GM23338 (cell line): ENCODE results near the gene SCN3A. TPM values are rescaled to one million over a fixed set of nuclear protein-coding genes. Genes with fewer than 3 reads are reported as not detected.

Experiments
- ATAC-seq: fragments of 200-7000 bp; cut with Tn5 transposase; 3 replicates; pipeline ENCODE4 v1.9.1; 2020
- DNase-seq: peaks from one replicate; pipeline ENCODE4 v3.0.0-alpha.2; 2015; ENCODE audit warnings: low spot score
- H2AFZ ChIP-seq: fragments of 200-600 bp; sonication (generic); 2 replicates; pipeline ENCODE4 v1.8.0; 2016; ENCODE audit warnings: antibody characterized with exemption, mild to moderate bottlenecking, moderate library complexity
- H3F3A ChIP-seq: fragments of 200-600 bp; sonication (generic); replicated peaks from 2 replicates; pipeline ENCODE4 v1.8.0; 2017; ENCODE audit warnings: antibody characterized with exemption, mixed run types, low read depth
- H3K27ac ChIP-seq: fragments of 200-600 bp; sonication (generic); 2 replicates; pipeline ENCODE4 v1.6.1; 2016; ENCODE audit warnings: low read depth
- H3K27me3 ChIP-seq: fragments of 200-600 bp; sonication (generic); 2 replicates; pipeline ENCODE4 v1.8.0; 2016; ENCODE audit warnings: mild to moderate bottlenecking, mixed run types, moderate library complexity; ENCODE audit not compliant: insufficient read depth
- H3K36me3 ChIP-seq: fragments of 200-600 bp; sonication (generic); 2 replicates; pipeline ENCODE4 v1.8.0; 2016; ENCODE audit warnings: mild to moderate bottlenecking; ENCODE audit not compliant: insufficient read depth
- H3K4me1 ChIP-seq: fragments of 200-600 bp; sonication (generic); 2 replicates; pipeline ENCODE4 v1.8.0; 2016; ENCODE audit warnings: mild to moderate bottlenecking, moderate library complexity; ENCODE audit not compliant: insufficient read depth
- H3K4me2 ChIP-seq: fragments of 200-600 bp; sonication (generic); 2 replicates; pipeline ENCODE4 v1.7.1; 2017; ENCODE audit warnings: mixed run types
- H3K4me3 ChIP-seq: fragments of 200-600 bp; sonication (generic); 2 replicates; pipeline ENCODE4 v1.6.1; 2016; ENCODE audit warnings: mixed run types
- H3K79me2 ChIP-seq: fragments of 200-600 bp; sonication (generic); replicated peaks from 2 replicates; pipeline ENCODE4 v1.8.0; 2017; ENCODE audit warnings: mild to moderate bottlenecking; ENCODE audit not compliant: insufficient read depth
- H3K9me2 ChIP-seq: fragments of 200-600 bp; sonication (generic); 2 replicates; pipeline ENCODE4 v1.8.0; 2017; ENCODE audit not compliant: insufficient read depth
- H4K20me1 ChIP-seq: fragments of 200-600 bp; sonication (generic); replicated peaks from 2 replicates; pipeline ENCODE4 v1.8.0; 2017; ENCODE audit warnings: mild to moderate bottlenecking; ENCODE audit not compliant: insufficient read depth
- H3K27ac Mint-ChIP-seq: 2 replicates; pipeline ENCODE4 v1.8.0; 2020; ENCODE audit warnings: inconsistent platforms, mild to moderate bottlenecking, moderate library complexity, mixed read lengths
- H3K27me3 Mint-ChIP-seq: 3 replicates; pipeline ENCODE4 v1.8.0; 2022; ENCODE audit warnings: low read depth, mild to moderate bottlenecking, moderate library complexity, mixed read lengths, inconsistent platforms; ENCODE audit not compliant: insufficient read depth, poor library complexity
- H3K36me3 Mint-ChIP-seq: 3 replicates; pipeline ENCODE4 v1.8.0; 2021; ENCODE audit warnings: low read depth, mild to moderate bottlenecking, inconsistent platforms, moderate library complexity, mixed read lengths
- H3K4me1 Mint-ChIP-seq: 3 replicates; pipeline ENCODE4 v1.8.0; 2020; ENCODE audit warnings: mild to moderate bottlenecking, inconsistent platforms, mixed read lengths
- H3K4me3 Mint-ChIP-seq: 3 replicates; pipeline ENCODE4 v1.8.0; 2021; ENCODE audit warnings: moderate library complexity, mild to moderate bottlenecking, inconsistent platforms, mixed read lengths
- H3K9me3 Mint-ChIP-seq: 3 replicates; pipeline ENCODE4 v1.8.0; 2020; ENCODE audit warnings: moderate library complexity, mild to moderate bottlenecking, inconsistent platforms, mixed read lengths
- CREB1 ChIP-seq: fragments of 250-450 bp; sonication (Bioruptor Pico); IDR thresholded peaks from 2 replicates; pipeline ENCODE4 v1.5.0; 2020; ENCODE audit warnings: low read depth, mild to moderate bottlenecking, moderate library complexity
- JUNB ChIP-seq: IDR thresholded peaks from one replicate; pipeline ENCODE4 v1.6.1; 2016; ENCODE audit warnings: antibody characterized with exemption; ENCODE audit not compliant: unreplicated experiment
- NANOG ChIP-seq: IDR thresholded peaks from 2 replicates; pipeline ENCODE4 v1.6.1; 2016; ENCODE audit warnings: antibody characterized with exemption, borderline replicate concordance
- POLR2AphosphoS5 ChIP-seq: IDR thresholded peaks from 2 replicates; pipeline ENCODE4 v1.6.1; 2016; ENCODE audit warnings: antibody characterized with exemption, low read depth
- polyA plus RNA-seq: library from polyadenylated mRNA; unstranded; fragments of >200 nt; fragmentation: Nextera tagmentation; extraction: Ambion mirVana; gene quantifications from 2 replicates; pipeline ENCODE4 v1.2.1, GENCODE V29; 2016
- total RNA-seq: library from RNA; depleted of rRNA; stranded (reverse); fragments of >200 nt; shearing (Covaris generic); gene quantifications from 2 replicates; pipeline ENCODE4 v1.2.3, GENCODE V29; 2014
- TF ChIP-seq, protein P1 (sequence below): IDR thresholded peaks from one replicate; pipeline ENCODE4 v1.6.1; 2018; ENCODE audit warnings: antibody characterized with exemption; ENCODE audit not compliant: unreplicated experiment
- TF ChIP-seq, protein P2 (sequence below): IDR thresholded peaks from 2 replicates; pipeline ENCODE4 v1.6.1; 2016; ENCODE audit warnings: antibody characterized with exemption
- TF ChIP-seq, protein P3 (sequence below): fragments of 250-450 bp; sonication (Bioruptor Pico); IDR thresholded peaks from 2 replicates; pipeline ENCODE4 v1.5.0; 2020; ENCODE audit warnings: mild to moderate bottlenecking, moderate library complexity

The SCN3A gene
- total and polyA plus RNA-seq, 2 experiments from 2014 or later, result 0.66 TPM; not detected in 1

DNA sequence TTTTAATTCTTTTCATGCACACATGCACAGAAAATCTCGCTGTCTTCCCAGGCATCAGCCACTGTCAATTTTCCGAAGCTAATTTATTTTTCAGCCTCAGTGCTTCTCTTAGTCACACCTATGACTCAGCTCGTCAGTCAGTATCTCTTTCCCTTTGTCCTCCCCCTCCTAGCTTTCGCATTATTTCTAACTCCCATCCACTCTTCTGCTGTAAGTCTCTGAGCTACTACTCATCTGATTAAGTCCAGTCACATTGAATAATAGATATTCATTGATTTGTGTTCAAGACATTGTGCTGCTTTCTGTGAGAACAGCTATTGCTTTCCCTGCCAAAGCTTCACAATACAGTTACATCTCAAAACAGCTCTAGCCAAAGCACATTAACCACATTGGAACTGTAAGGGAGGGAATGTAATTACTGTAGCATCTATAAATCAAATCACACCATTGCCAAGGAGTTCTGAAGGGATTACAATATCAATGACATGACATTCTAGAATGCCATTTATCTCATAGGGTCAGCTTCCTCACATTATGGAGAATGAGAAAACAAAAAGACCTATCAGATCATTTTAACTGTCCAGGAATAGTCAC is 89.4 kb downstream of the SCN3A start (continued):
- TF ChIP-seq NANOG (no peak), POLR2AphosphoS5 (no peak), JUNB (no peak), CREB1 (CRISPR knock-in tag) (no peak)
- TF ChIP-seq, protein P1, sequence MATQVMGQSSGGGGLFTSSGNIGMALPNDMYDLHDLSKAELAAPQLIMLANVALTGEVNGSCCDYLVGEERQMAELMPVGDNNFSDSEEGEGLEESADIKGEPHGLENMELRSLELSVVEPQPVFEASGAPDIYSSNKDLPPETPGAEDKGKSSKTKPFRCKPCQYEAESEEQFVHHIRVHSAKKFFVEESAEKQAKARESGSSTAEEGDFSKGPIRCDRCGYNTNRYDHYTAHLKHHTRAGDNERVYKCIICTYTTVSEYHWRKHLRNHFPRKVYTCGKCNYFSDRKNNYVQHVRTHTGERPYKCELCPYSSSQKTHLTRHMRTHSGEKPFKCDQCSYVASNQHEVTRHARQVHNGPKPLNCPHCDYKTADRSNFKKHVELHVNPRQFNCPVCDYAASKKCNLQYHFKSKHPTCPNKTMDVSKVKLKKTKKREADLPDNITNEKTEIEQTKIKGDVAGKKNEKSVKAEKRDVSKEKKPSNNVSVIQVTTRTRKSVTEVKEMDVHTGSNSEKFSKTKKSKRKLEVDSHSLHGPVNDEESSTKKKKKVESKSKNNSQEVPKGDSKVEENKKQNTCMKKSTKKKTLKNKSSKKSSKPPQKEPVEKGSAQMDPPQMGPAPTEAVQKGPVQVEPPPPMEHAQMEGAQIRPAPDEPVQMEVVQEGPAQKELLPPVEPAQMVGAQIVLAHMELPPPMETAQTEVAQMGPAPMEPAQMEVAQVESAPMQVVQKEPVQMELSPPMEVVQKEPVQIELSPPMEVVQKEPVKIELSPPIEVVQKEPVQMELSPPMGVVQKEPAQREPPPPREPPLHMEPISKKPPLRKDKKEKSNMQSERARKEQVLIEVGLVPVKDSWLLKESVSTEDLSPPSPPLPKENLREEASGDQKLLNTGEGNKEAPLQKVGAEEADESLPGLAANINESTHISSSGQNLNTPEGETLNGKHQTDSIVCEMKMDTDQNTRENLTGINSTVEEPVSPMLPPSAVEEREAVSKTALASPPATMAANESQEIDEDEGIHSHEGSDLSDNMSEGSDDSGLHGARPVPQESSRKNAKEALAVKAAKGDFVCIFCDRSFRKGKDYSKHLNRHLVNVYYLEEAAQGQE, result no peak
- TF ChIP-seq, protein P2, sequence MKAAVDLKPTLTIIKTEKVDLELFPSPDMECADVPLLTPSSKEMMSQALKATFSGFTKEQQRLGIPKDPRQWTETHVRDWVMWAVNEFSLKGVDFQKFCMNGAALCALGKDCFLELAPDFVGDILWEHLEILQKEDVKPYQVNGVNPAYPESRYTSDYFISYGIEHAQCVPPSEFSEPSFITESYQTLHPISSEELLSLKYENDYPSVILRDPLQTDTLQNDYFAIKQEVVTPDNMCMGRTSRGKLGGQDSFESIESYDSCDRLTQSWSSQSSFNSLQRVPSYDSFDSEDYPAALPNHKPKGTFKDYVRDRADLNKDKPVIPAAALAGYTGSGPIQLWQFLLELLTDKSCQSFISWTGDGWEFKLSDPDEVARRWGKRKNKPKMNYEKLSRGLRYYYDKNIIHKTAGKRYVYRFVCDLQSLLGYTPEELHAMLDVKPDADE, result no peak

DNA sequence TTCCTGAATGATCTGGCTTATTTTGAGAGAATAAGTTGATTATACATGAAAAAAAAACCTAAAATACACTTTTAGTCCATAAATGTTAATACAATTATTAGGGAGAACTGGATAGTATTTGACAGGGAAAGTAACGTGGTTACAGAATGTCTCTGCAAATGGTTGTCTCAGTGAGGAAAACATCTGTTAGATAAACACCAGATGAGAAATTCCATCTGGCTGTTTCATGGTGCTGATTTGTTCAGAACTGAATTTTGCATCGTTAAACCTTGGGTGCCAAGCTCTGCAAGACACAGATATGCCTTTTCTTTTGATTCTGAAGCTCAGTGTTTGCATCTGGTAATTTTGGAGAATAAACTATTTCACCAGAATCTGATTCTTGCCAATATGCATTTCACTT is 90.4 kb downstream of the SCN3A start:
- TF ChIP-seq, protein P3, sequence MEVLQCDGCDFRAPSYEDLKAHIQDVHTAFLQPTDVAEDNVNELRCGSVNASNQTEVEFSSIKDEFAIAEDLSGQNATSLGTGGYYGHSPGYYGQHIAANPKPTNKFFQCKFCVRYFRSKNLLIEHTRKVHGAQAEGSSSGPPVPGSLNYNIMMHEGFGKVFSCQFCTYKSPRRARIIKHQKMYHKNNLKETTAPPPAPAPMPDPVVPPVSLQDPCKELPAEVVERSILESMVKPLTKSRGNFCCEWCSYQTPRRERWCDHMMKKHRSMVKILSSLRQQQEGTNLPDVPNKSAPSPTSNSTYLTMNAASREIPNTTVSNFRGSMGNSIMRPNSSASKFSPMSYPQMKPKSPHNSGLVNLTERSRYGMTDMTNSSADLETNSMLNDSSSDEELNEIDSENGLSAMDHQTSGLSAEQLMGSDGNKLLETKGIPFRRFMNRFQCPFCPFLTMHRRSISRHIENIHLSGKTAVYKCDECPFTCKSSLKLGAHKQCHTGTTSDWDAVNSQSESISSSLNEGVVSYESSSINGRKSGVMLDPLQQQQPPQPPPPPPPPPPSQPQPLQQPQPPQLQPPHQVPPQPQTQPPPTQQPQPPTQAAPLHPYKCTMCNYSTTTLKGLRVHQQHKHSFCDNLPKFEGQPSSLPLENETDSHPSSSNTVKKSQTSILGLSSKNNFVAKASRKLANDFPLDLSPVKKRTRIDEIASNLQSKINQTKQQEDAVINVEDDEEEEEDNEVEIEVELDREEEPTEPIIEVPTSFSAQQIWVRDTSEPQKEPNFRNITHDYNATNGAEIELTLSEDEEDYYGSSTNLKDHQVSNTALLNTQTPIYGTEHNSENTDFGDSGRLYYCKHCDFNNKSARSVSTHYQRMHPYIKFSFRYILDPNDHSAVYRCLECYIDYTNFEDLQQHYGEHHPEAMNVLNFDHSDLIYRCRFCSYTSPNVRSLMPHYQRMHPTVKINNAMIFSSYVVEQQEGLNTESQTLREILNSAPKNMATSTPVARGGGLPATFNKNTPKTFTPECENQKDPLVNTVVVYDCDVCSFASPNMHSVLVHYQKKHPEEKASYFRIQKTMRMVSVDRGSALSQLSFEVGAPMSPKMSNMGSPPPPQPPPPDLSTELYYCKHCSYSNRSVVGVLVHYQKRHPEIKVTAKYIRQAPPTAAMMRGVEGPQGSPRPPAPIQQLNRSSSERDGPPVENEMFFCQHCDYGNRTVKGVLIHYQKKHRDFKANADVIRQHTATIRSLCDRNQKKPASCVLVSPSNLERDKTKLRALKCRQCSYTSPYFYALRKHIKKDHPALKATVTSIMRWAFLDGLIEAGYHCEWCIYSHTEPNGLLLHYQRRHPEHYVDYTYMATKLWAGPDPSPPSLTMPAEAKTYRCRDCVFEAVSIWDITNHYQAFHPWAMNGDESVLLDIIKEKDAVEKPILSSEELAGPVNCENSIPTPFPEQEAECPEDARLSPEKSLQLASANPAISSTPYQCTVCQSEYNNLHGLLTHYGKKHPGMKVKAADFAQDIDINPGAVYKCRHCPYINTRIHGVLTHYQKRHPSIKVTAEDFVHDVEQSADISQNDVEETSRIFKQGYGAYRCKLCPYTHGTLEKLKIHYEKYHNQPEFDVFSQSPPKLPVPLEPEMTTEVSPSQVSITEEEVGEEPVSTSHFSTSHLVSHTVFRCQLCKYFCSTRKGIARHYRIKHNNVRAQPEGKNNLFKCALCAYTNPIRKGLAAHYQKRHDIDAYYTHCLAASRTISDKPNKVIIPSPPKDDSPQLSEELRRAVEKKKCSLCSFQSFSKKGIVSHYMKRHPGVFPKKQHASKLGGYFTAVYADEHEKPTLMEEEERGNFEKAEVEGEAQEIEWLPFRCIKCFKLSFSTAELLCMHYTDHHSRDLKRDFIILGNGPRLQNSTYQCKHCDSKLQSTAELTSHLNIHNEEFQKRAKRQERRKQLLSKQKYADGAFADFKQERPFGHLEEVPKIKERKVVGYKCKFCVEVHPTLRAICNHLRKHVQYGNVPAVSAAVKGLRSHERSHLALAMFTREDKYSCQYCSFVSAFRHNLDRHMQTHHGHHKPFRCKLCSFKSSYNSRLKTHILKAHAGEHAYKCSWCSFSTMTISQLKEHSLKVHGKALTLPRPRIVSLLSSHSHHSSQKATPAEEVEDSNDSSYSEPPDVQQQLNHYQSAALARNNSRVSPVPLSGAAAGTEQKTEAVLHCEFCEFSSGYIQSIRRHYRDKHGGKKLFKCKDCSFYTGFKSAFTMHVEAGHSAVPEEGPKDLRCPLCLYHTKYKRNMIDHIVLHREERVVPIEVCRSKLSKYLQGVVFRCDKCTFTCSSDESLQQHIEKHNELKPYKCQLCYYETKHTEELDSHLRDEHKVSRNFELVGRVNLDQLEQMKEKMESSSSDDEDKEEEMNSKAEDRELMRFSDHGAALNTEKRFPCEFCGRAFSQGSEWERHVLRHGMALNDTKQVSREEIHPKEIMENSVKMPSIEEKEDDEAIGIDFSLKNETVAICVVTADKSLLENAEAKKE (CRISPR knock-in tag), result no peak
- H3K9me3 Mint-ChIP-seq, result no peaks in the 10 kb centered on the region
- Histone ChIP-seq H4K20me1 (no peaks in the 10 kb centered on the region), H3F3A (no peaks in the 10 kb centered on the region), H3K4me2 (no peak overlapping the region), H3K9me2 (no peaks in the 10 kb centered on the region), H3K36me3 (no peaks in the 10 kb centered on the region), H3K4me1 (peaks cover 8% of the 10 kb centered on the region), H3K79me2 (no peaks in the 10 kb centered on the region), H3K27ac (no peak overlapping the region), H3K4me3 (no peak overlapping the region), H2AFZ (no peak overlapping the region), H3K27me3 (no peaks in the 10 kb centered on the region)
- H3K36me3 Mint-ChIP-seq, result no peaks in the 10 kb centered on the region
- no peaks in the 10 kb centered on the region for H3K27me3 Mint-ChIP-seq
- no peak for ATAC-seq
- no peak overlapping the region for H3K4me3 Mint-ChIP-seq
- H3K27ac Mint-ChIP-seq, result no peak overlapping the region
- H3K4me1 Mint-ChIP-seq, result peaks cover 12% of the 10 kb centered on the region
- DNase-seq, result no peak
